Measurements from ENCODE around the gene TMIGD2. TPM values are rescaled to one million over a fixed set of nuclear protein-coding genes. Genes with fewer than 3 reads are reported as not detected.

TMIGD2 gene
- total RNA-seq, 1 experiment from 2014 or later = not detected

DNA sequence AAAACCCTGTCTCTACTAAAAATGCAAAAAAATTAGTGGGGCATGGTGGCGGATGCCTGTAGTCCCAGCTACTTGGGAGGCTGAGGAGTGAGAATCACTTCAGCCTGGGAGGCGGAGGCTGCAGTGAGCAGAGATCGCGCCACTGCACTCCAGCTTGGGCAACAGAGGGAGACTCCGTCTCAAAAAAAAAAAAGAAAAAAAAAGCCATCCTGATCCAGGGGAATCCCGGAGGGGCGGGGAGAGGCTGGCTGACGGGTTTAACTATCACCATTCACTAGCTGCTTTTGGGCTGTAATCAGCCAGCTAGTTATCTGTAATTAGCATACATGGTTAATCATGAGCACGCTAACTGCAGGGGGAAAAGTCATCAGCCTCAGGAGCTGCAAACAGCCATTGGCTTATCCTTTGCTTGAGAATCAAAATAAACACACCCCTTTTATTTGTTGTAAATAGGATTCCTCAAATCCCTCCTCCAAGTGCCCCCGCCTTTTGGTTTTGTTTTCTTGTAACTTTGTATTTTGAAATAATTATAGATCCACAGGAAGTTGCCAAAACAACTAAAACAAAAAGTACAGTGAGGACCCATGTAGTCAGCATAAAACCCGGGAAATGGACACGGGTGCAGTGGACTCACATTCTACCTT lies 11.8 kb upstream of the TMIGD2 start:
- Mint-ChIP-seq H3K27ac (ENCODE audit: unreplicated experiment) (no peak overlapping the region), H3K27me3 (ENCODE audit: insufficient read depth, unreplicated experiment) (no peaks in the 10 kb centered on the region), H3K9me3 (ENCODE audit: unreplicated experiment) (peaks cover 14% of the 10 kb centered on the region), H3K4me1 (ENCODE audit: low read depth, unreplicated experiment) (no peaks in the 10 kb centered on the region), H3K36me3 (ENCODE audit: insufficient read depth, unreplicated experiment) (peaks cover 11% of the 10 kb centered on the region), H3K4me3 (ENCODE audit: unreplicated experiment) (no peak overlapping the region)
- DNase-seq = no peak
- no peaks in the 10 kb centered on the region for H3K9me3 ChIP-seq
- no peaks in the 10 kb centered on the region for H3K36me3 ChIP-seq (ENCODE audit: control insufficient read depth, insufficient read depth, low read length)
- no peaks in the 10 kb centered on the region for H3K4me1 ChIP-seq
- ChIA-PET CTCF (no interaction called here), POLR2A (no interaction called here)
- intact Hi-C loops (cut with micrococcal nuclease; ENCODE audit: unreplicated experiment) = no loop called here
- no peaks in the 10 kb centered on the region for H3K27me3 ChIP-seq (replicated peaks; ENCODE audit: control insufficient read depth, insufficient read depth, low read length)
- BruUV-seq (replicated peaks) = no TSS peak
- TF ChIP-seq, protein P1, sequence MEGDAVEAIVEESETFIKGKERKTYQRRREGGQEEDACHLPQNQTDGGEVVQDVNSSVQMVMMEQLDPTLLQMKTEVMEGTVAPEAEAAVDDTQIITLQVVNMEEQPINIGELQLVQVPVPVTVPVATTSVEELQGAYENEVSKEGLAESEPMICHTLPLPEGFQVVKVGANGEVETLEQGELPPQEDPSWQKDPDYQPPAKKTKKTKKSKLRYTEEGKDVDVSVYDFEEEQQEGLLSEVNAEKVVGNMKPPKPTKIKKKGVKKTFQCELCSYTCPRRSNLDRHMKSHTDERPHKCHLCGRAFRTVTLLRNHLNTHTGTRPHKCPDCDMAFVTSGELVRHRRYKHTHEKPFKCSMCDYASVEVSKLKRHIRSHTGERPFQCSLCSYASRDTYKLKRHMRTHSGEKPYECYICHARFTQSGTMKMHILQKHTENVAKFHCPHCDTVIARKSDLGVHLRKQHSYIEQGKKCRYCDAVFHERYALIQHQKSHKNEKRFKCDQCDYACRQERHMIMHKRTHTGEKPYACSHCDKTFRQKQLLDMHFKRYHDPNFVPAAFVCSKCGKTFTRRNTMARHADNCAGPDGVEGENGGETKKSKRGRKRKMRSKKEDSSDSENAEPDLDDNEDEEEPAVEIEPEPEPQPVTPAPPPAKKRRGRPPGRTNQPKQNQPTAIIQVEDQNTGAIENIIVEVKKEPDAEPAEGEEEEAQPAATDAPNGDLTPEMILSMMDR (IDR thresholded peaks at IDR 0.05; ENCODE audit: insufficient read depth in 1 of 2, low read depth in 1 of 2, low read length in 1 of 2, severe bottlenecking in 1 of 2, unreplicated experiment in 1 of 2) = no peak
- H3K4me3 ChIP-seq (ENCODE audit: low read depth, low read length) = no peak overlapping the region

DNA sequence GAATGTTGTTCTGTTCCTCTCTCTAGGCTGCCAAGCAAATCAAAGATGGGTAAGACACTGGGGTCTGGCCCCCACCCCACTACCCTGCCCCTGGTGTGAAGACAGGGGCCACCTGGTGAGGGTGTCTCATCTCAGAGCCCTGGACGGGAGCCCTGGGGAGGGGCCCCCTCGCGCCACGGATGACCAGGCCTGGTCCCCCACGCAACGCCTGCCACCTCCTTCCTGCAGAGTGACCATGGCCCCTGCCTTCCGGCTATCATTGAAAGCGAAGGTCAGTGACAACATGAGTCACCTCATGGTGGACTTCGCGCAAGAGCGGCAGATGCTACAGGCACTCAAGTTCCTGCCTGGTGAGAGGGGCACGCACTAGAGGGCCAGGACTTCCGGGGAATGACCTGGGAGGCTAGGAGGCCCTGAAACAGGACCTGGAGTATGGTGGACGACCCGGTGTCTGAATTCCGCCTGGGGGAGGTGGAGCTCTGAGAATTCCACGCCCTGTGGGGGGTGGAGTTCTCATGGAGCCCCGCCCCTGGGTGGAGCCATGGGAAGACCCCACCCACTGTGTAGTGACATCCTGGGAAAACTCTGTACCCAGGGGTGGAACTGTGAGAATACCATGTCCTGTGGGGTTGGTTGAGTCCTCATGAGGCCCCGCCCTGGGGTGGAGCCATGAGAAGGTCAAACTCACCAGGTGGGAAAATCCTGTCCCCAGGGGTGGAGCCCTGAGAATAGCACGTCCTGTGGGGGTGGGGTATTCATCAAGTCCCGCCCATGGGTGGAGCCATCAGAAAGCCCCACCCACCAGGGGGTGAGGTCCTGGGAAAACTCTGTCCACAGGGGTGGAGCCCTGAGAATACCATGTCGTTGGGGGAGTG lies 8.3 kb upstream of the TMIGD2 start:
- ChIA-PET POLR2A (no interaction called here), CTCF (no interaction called here)
- intact Hi-C loops (cut with micrococcal nuclease; ENCODE audit: unreplicated experiment) = no loop called here
- peak in 1 of 2 experiments; percentile 50 for DNase-seq
- TF ChIP-seq, protein P1 (IDR thresholded peaks at IDR 0.05; ENCODE audit: insufficient read depth in 1 of 2, low read depth in 1 of 2, low read length in 1 of 2, severe bottlenecking in 1 of 2, unreplicated experiment in 1 of 2) = no peak
- BruUV-seq (replicated peaks) = no TSS peak
- Mint-ChIP-seq H3K4me3 (ENCODE audit: unreplicated experiment) (no peak overlapping the region), H3K27ac (ENCODE audit: unreplicated experiment) (no peak overlapping the region), H3K36me3 (ENCODE audit: insufficient read depth, unreplicated experiment) (no peaks in the 10 kb centered on the region), H3K9me3 (ENCODE audit: unreplicated experiment) (no peaks in the 10 kb centered on the region), H3K4me1 (ENCODE audit: low read depth, unreplicated experiment) (no peaks in the 10 kb centered on the region), H3K27me3 (ENCODE audit: insufficient read depth, unreplicated experiment) (no peaks in the 10 kb centered on the region)
- Histone ChIP-seq H3K27me3 (replicated peaks; ENCODE audit: control insufficient read depth, insufficient read depth, low read length) (no peaks in the 10 kb centered on the region), H3K4me1 (no peaks in the 10 kb centered on the region), H3K36me3 (ENCODE audit: control insufficient read depth, insufficient read depth, low read length) (no peaks in the 10 kb centered on the region), H3K4me3 (ENCODE audit: low read depth, low read length) (no peak overlapping the region), H3K9me3 (no peaks in the 10 kb centered on the region)

DNA sequence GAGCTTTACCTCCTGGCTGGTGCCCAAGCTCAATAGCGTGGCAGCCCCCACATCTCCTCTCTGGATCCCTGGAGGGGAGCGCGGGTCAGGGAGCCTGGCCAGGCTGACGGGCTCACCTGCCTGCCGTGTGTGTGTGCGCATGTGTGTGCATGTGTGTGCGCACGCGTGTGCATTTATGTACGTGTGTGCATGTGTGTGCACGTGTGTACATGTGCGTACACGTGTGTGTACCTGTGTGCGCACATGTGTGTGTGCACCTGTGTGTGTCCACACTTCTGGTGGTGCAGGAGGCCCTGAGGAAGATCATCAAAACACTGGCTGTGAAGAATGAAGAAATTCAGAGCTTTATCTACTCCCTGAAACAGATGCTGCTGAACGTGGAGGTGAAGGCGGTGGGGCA lies 3.5 kb upstream of the TMIGD2 start:
- H3K4me3 Mint-ChIP-seq (ENCODE audit: unreplicated experiment) = peak overlapping the region; percentile 62
- no peaks in the 10 kb centered on the region for H3K4me1 ChIP-seq

More for the DNA sequence above, 3.5 kb upstream of the TMIGD2 start:
- BruUV-seq (replicated peaks) = no TSS peak
- ChIA-PET POLR2A (no interaction called here), CTCF (no interaction called here)
- TF ChIP-seq, protein P1 (IDR thresholded peaks at IDR 0.05; ENCODE audit: insufficient read depth in 1 of 2, low read depth in 1 of 2, low read length in 1 of 2, severe bottlenecking in 1 of 2, unreplicated experiment in 1 of 2) = no peak
- no peak for DNase-seq
- Mint-ChIP-seq H3K27ac (ENCODE audit: unreplicated experiment) (no peak overlapping the region), H3K27me3 (ENCODE audit: insufficient read depth, unreplicated experiment) (no peaks in the 10 kb centered on the region), H3K9me3 (ENCODE audit: unreplicated experiment) (no peaks in the 10 kb centered on the region), H3K36me3 (ENCODE audit: insufficient read depth, unreplicated experiment) (no peaks in the 10 kb centered on the region), H3K4me1 (ENCODE audit: low read depth, unreplicated experiment) (peaks cover 10% of the 10 kb centered on the region)
- no peak overlapping the region for H3K4me3 ChIP-seq (ENCODE audit: low read depth, low read length)
- no peaks in the 10 kb centered on the region for H3K9me3 ChIP-seq
- intact Hi-C loops (cut with micrococcal nuclease; ENCODE audit: unreplicated experiment) = no loop called here
- no peaks in the 10 kb centered on the region for H3K27me3 ChIP-seq (replicated peaks; ENCODE audit: control insufficient read depth, insufficient read depth, low read length)
- H3K36me3 ChIP-seq (ENCODE audit: control insufficient read depth, insufficient read depth, low read length) = no peaks in the 10 kb centered on the region

All from Caco-2 (cell line).